HG03135 (cell line): Measurements from ENCODE around the gene SFI1.
"Not testable (repeated sequence)": the region's sequence is repeated elsewhere in the genome, so short reads cannot be mapped to it uniquely, and the experiment has no call there.

Experiments
- ATAC-seq: cut with Tn5 transposase; IDR thresholded peaks from one replicate; pipeline ENCODE4 v1.9.1; 2021; ENCODE audit warnings: mild to moderate bottlenecking, moderate library complexity; ENCODE audit not compliant: unreplicated experiment

The SFI1 gene

DNA sequence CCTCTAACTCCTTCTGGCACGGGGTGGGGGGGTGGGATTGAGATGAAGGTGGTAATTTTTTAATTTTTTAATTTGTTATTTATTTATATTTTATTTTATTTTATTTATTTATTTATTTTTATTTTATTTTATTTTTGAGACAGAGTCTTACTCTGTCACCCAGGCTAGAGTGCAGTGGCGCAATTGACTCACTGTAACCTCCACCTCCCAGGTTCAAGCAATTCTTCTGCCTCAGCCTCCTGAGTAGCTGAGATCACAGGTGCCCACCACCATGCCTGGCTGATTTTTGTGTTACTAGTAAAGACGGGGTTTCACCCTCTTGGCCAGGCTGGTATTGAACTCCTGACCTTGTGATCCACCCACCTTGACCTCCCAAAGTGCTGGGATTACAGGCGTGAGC, 43.8 kb downstream of the SFI1 start:
- ATAC-seq: not testable (repeated sequence)

DNA sequence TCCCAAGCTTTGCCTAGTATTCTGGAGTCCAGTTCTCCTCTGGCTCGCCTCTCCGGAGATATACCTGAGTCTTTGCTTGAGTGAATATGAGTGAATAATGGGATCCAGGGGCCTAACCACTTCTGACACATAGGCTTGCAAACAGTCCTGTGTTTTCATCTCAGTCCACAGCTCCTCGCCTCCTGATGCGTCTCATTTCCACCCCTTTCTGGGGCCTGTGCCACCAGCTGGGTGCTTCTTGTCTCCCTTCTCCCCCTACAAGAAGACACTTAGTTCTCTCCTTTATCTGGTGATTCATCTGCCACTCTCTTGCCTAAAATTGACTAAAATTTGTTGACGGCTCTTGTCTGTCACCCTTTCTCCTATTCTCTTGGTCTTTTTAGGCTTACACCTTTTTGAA, 44.6 kb downstream of the SFI1 start:
- no peak for ATAC-seq

DNA sequence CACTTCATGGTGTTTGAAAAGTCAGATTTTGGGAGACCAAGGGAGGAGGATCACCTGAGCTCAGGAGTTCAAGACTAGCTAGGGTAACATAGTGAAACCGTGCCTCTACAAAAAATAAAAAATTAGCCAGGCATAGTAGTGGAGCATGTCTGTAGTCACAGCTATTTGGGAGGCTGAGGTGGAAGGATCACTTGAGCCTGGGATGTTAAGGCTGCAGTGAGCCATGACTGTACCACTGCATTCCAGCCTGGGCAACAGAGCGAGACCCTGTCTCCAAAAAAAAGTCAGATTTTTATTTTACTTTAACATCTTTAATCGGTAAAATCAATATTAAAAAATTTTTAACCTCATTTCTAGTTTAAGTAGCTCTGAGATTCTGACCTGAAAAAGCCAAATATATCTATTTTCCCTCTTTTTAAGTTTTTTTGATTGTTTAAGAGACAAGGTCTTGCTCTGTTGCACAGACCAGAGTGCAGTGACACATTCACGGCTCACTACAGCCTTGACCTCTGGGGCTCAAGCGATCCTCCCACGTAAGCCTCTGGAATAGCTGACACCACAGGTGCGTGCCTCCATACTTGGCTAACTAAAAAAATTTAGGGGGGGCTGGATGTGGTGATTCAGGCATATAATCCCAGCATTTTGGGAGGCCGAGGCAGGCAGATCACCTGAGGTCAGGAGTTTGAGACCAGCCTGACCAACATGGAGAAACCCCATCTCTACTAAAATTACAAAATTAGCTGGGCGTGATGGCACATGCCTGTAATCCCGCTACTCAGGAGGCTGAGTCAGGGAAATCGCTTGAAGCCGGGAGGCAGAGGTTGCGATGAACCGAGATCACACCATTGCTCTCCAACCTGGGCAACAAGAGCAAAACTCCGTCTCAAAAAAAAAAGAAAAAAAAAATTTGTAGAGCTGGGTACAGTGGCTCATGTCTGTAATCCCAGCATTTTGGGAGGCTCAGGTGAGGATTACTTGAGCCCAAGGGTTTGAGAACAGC, 48.4 kb downstream of the SFI1 start:
- ATAC-seq: no peak

DNA sequence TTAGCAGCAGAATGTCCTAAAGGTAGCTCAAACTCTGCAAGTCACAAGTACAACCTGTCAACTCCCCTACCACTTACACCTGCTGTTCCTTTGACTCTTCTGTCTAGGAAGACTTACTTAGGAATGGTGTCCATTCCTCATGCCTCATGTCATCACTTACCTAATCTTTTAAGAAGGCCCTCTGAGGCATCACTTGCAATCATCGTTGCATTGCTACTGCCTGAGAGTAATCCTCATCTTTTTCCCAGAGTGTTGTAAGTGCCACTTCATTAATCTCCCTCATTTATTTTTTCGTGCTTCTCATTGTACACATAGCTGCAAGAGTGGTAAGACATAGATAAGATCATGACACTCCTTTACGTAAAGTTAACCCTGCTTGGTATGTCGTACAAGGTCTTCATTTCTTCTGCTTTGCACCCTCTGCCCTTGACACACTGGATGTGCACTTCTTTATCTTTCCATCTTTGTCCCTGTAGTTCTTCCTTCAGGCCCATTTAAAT, 54.6 kb downstream of the SFI1 start:
- no peak for ATAC-seq

DNA sequence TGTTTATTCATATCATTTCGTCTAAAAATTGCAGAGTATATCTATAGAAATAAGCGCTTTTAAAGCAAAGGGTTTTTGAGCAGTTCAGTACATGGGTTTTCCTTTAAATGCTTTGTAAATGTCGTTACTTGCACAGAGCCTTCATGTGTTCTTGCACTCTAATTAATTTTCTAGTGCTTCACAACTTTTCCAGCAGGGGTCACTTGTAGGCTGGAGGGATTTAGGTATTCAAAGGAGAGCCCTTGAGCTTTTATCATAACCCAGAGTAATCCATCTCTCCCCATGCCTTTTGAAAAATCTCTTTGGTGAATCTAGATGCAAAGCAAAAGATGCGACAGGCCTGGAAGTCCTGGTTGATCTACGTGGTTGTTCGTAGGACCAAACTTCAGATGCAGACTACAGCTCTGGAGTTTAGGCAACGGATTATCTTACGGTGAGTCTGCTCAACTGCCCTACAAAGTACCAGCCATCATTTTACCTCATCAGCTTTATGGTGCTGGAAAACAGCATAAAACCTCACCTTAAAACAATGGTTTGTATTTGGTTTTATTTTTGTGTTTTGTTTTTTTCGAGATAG, 60.4 kb downstream of the SFI1 start:
- ATAC-seq: no peak

DNA sequence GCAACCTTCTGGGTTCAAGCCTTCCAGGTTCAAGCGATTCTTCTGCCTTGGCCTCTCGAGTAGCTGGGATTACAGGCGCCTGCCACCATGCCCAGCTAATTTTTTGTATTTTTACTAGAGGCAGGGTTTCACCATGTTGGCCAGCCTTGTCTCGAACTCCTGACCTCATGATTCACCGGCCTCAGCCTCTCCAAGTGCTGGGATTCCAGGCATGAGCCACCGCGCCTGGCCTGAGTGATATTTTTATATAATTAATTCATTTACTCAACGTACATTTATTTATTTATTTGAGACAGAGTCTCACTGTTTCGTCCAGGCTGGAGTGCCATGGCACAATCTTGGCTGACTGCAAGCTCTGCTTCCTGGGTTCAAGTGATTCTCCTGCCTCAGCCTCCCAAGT, 62.2 kb downstream of the SFI1 start:
- not testable (repeated sequence) for ATAC-seq

DNA sequence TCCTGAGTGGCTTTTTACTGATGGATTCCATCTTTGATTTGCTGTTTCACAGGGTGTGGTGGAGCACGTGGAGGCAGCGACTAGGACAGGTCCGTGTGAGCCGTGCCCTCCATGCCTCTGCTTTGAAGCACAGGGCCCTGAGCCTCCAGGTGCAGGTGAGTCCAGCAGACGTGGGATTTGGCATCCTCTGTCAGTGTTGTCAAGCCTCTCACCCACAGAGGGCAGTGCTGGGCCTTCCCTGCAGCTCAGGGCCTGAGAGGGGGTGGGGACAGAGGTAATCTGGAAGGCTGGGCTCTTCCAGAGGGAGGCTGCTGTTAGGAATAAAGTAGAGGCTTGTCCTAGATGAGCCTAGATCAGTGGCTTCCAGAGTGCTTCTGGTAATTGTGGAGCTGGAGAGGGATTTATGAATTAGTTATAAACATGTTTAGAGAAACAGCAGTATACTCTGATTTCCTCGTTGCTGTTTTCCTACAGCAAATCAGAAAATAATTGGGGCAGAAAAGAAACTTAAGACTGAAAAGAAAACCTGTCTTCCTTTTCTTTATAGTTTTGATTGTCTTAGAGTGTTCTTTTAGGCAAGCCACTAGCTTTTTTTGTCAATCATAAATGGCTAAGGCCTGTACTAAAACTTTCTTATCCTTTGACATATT, 65.0 kb downstream of the SFI1 start:
- ATAC-seq: no peak

DNA sequence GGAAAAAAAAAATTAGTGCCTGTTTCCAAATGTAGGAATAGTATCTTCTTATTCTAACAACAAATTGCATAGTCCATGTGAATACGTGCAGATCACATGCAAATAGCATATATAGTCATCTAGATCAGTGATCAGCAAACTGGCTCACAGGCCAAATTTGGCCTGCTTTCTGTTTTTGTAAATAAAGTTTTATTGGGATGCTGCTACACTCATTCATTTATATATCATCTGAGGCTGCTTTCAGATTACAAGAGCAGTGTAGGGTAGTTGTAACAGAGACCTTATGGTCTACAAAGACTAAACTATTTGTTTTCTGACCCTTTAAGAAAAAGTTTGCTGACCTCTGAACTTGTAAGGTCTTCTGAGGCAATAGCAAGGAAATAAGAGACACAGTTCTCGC, 65.6 kb downstream of the SFI1 start:
- no peak for ATAC-seq

DNA sequence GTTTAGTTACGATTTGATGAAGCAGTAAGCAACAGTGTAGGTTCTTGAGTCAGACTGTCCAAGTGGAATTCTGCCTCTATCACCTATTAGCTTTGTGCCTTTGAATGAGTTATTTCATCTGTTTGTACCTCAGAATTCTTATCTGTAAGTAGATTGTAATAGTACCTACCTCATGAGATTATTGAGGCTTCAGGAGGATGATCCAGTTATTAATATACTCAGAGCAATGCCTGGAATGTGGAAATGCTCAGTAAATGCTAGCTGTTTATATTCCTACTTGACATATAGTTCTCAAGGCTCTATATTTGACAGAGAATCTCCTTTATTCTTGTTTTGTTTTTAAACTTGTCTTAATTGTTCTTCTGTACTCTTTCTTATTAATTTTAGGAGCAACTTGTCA, 70.1 kb downstream of the SFI1 start:
- ATAC-seq: no peak

DNA sequence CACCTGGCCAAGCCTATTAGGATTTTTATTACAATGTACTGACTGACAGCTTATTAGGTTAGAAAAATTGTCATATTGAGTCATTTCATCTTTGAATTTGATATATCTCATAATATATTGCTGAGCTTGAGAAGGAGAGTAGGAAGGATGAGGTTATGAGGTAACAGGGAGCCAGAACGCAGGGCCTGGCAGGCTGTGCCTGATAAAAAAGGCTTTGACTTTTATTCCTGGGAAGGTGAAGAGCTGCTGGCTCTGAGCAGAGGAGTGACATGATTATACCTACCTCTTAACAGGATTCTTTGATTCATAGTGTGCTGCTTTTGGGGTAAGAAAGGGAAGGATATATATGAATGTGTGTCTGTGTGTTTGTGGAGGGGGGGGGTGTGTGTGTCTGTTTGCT, 70.9 kb downstream of the SFI1 start:
- ATAC-seq: no peak

DNA sequence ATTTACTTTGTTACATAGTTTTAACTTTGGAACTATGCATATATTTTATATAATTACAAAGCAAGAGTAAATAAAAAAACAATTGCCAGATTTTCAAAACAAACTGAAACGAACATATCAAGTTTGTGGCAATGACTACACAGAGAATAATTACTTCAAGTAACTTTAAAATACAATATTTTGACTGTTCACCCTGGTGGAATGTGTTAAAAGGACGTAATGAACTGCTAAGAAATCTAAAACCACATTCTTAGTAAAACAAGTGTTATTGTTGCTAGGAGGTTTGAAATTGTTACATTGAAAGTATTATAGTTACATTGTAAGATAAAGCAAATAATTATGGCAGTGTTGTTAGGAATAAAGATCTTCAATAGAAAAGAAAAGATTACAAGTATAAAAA, 71.4 kb downstream of the SFI1 start:
- ATAC-seq: no peak

DNA sequence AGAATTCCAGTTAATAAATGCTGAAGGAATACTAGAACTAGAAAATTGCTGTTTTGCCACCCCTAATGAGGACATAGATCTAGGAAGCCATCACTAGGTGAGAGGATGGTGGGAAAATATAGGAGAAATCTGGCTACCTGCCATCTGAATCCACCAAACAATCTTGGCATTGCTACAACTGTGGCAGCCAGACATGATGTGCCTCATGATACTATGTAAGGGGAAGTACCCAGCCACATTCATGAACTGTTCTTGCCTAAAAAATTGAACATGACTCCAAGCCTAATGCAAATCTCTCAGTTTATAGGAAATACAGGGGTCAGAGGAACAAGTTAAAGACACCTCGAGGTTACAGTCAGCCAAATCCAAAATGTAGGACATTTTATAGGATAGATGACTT, 72.8 kb downstream of the SFI1 start:
- ATAC-seq: no peak

DNA sequence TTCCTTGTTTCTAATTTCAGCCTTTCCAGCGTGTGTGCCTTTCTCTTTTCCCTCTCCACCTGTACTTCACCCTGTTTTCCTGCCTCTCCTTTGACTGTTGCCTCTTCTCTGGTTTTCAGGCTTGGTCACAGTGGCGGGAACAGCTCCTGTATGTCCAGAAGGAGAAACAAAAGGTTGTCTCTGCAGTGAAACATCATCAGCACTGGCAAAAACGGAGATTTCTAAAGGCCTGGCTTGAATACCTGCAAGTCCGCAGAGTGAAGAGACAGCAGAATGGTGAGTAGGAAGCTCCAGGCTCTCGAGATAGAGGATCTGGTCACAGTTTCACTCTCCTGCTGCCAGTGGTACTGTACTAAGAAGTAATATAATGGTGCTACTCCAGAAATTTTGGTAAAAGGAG, 76.6 kb downstream of the SFI1 start:
- no peak for ATAC-seq

DNA sequence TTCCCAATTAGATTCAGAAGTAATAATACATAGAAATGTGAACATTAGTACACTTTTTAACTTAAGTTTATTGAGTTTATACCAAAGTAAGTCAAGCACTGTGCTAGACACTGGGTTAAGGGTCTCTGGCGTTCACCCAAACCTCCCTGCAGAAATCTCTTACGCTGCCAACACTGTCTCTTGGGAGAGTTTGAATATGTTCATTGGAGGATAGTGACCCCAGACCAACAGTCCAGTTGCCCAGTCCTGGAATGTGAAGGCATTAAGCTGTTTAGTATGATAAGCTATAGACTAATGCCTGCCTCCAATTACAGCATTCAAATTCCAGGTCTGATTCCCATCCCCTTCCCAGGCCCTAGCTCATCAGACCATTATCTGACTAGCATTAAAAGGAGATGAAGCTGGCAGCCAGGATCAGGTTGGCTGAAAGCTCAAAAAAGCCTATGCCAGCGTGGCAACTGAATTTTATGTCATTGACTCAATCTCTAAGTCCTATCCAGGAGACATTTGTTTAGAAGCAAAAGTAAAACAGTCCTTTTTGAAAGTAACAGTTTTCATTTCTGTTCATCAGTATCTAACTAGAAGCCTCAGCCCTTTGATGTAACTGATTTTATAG, 77.8 kb downstream of the SFI1 start:
- no peak for ATAC-seq

DNA sequence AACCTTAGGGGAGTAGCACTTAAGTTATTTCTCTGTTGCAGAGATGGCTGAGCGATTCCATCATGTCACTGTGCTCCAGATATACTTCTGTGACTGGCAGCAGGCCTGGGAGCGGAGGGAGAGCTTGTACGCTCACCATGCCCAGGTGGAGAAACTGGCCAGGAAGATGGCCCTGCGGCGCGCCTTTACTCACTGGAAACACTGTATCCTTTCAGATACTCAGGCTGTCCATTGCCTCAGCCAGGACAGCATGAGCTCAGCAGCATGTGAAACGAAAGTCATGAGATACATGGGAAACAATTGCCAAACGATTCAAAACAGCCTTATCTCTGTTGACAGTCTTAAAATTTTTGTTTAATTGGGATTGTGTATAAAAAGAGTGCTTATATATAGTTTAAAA, 78.9 kb downstream of the SFI1 start:
- ATAC-seq: no peak

DNA sequence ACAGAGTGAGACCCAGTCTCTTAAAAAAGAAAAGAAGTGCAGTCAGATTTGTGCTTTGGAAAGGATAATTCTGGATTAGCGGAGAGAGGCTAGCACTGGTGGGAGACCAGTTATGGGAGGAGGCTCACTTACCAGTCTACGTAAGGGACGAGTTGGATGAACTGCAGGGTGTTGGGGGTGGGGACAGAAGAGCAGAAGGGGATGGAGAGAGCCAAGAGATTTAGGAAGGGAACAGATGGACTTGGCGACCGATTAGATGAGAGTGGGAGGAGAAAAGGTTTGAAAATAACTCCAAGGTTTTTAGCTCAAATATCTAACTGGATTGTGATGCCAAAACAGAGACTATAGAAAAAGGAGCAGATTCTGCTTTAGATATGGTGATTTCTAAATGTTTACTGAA, 81.4 kb downstream of the SFI1 start:
- ATAC-seq: no peak

DNA sequence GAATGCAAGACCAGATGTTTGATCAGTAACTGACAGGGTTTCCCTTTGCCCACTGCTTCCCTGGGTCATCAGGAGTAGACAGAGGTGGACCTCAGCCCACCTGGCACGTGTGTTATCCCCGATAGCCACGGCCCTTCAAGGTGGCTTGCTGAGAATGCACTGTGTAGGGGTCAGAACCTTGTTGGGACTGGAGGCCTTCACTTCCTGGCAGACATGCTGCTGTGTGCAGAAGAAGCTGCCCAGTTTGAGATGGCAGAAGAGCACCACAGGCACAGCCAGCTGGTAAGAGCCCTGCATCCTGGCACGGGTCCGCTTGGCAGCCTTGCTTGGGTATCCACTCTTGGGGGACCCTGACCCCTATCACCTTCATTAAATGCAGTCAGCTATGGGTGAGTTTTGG, 81.8 kb downstream of the SFI1 start:
- no peak for ATAC-seq

DNA sequence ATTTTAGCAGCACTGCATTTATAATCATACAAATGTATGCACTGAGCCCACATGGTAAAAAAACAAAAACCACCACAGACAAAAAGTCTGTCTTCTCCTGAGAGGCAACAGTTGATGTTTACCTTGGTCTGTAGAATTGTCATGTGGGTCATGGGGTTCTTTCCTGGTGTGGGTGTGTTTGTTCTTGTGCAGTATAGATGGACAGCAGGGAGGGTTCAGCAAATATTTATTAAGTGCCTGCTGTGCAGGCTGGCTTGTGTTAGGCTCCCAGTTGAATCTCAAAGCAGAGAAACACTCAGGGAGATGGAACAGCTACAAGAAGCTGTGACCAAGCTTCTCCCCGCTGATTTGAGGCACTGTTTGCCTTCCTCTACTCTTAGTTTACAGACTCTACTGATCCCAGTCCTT, 83.5 kb downstream of the SFI1 start:
- ATAC-seq: no peak

DNA sequence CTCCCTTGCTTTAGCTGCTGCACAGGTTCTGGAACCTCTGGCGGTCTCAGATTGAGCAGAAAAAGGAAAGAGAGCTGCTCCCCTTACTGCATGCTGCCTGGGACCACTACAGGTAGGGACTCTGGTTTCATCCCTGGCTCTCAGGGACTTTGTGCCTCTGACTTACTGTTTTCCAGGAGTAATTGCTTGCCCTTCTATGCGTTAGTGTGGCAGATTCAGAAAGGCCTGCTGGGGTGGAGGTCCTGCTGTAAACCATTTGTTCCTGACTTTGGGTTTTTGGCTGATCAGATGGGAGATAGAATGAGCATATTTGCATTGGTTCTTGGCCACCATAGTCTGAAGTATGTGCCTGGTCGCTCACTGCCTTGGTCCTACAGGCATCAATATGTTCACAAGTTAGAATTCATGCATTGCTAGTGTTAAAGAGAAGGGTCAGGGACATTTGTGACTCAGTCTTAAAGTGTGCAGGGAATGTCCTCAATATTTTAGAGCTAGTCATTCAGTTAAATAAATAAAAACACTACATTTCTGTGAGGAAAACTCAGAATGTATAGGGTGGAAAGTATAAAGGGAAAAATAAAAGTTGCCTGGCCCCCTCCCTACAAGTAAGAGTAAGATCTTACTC, 87.6 kb downstream of the SFI1 start:
- no peak for ATAC-seq

DNA sequence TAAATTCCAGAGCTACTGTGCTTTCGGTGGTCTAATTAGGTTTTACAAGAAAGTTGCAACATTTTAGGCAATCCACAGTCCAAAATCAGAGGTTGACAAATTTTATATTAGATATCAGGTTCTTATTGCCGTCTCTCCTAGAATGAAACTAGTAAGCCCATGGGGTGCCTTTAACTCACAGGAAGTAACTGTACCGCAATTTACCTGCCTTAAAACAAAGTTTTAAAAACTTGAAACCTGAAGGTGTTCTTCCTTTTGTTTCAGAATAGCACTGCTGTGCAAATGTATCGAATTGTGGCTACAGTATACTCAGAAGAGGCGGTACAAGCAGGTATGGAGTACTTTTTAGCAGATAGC, 88.4 kb downstream of the SFI1 start:
- no peak for ATAC-seq
